HepG2 (cell line): ENCODE data around the gene RAB34. TPM values are rescaled to one million over a fixed set of nuclear protein-coding genes. Genes with fewer than 3 reads are reported as not detected.
A peak's percentile ranks its signal among the peaks of the same experiment; 100 is the strongest.

Experiments used
- EP300 ChIP-seq, 3 experiments: sonication (generic) in 1 of 3; formaldehyde crosslinking in 1 of 3; IDR thresholded peaks; 2 replicates each; pipeline versions ENCODE4 v1.5.1 to v1.6.1; 2011 to 2020; ENCODE audit warnings: low read depth in 2 of 3, low read length in 2 of 3, borderline replicate concordance in 1 of 3, improper control_type of control experiment in 1 of 3, mild to moderate bottlenecking in 1 of 3, missing genetic modification reagents in 1 of 3, moderate library complexity in 1 of 3
- ESRRA ChIP-seq: sonication (generic); formaldehyde crosslinking; IDR thresholded peaks from 2 replicates; pipeline ENCODE4 v1.5.1; 2020; ENCODE audit warnings: mild to moderate bottlenecking, low read depth, missing genetic modification reagents
- HIVEP1 ChIP-seq: sonication (generic); formaldehyde crosslinking; IDR thresholded peaks from 2 replicates; pipeline ENCODE4 v1.4.0; 2020; ENCODE audit warnings: mild to moderate bottlenecking, missing genetic modification reagents
- JDP2 ChIP-seq: sonication (generic); formaldehyde crosslinking; IDR thresholded peaks from 2 replicates; pipeline ENCODE4 v1.8.1; 2022; ENCODE audit warnings: missing genetic modification reagents, borderline replicate concordance
- KDM4B ChIP-seq: sonication (generic); formaldehyde crosslinking; IDR thresholded peaks from 2 replicates; pipeline ENCODE4 v1.4.0; 2020; ENCODE audit warnings: missing genetic modification reagents
- MAFG ChIP-seq: sonication (generic); formaldehyde crosslinking; IDR thresholded peaks from 2 replicates; pipeline ENCODE4 v1.5.1; 2020; ENCODE audit warnings: mild to moderate bottlenecking, missing genetic modification reagents
- MAFK ChIP-seq, 2 experiments: IDR thresholded peaks in 1 of 2; conservative IDR thresholded peaks in 1 of 2; 2 replicates each; pipeline ENCODE4 v1.6.1; 2011; ENCODE audit warnings: improper control_type of control experiment in 2 of 2, low read length in 2 of 2
- MLLT10 ChIP-seq: sonication (generic); formaldehyde crosslinking; IDR thresholded peaks from 2 replicates; pipeline ENCODE4 v1.4.0; 2020; ENCODE audit warnings: missing genetic modification reagents
- PHF21A ChIP-seq: sonication (generic); formaldehyde crosslinking; IDR thresholded peaks from 2 replicates; pipeline ENCODE4 v1.5.0; 2020; ENCODE audit warnings: mild to moderate bottlenecking, missing genetic modification reagents
- RAD21 ChIP-seq: fragments of 450-650 bp; formaldehyde crosslinking; IDR thresholded peaks from 2 replicates; pipeline ENCODE4 v1.5.0; 2020; ENCODE audit warnings: mild to moderate bottlenecking
- SALL1 ChIP-seq: sonication (generic); formaldehyde crosslinking; IDR thresholded peaks from 2 replicates; pipeline ENCODE4 v1.8.0; 2022; ENCODE audit warnings: mild to moderate bottlenecking, missing genetic modification reagents
- SAP130 ChIP-seq: IDR thresholded peaks from 2 replicates; pipeline ENCODE4 v1.6.1; 2016; ENCODE audit warnings: low read depth
- TAF1 ChIP-seq: sonication (generic); formaldehyde crosslinking; IDR thresholded peaks from 2 replicates; pipeline ENCODE4 v1.4.0; 2020; ENCODE audit warnings: missing genetic modification reagents
- ZNF292 ChIP-seq: sonication (generic); formaldehyde crosslinking; IDR thresholded peaks from 2 replicates; pipeline ENCODE4 v1.8.1; 2022; ENCODE audit warnings: mild to moderate bottlenecking, low read depth, missing genetic modification reagents, borderline replicate concordance
- ZNF382 ChIP-seq: sonication (generic); formaldehyde crosslinking; IDR thresholded peaks from 2 replicates; pipeline ENCODE4 v1.5.0; 2020; ENCODE audit warnings: missing genetic modification reagents, mild to moderate bottlenecking, borderline replicate concordance
- ZNF569 ChIP-seq: sonication (generic); formaldehyde crosslinking; IDR thresholded peaks from 2 replicates; pipeline ENCODE4 v1.5.0; 2020; ENCODE audit warnings: mild to moderate bottlenecking, missing genetic modification reagents, moderate library complexity, borderline replicate concordance
- ZSCAN20 ChIP-seq: sonication (generic); formaldehyde crosslinking; IDR thresholded peaks from 2 replicates; pipeline ENCODE4 v1.4.0; 2020; ENCODE audit warnings: missing genetic modification reagents, mild to moderate bottlenecking, borderline replicate concordance
- ZSCAN30 ChIP-seq: sonication (generic); formaldehyde crosslinking; IDR thresholded peaks from 2 replicates; pipeline ENCODE4 v1.5.0; 2020; ENCODE audit warnings: mild to moderate bottlenecking, missing genetic modification reagents
- polyA plus RNA-seq, 8 experiments: library from polyadenylated mRNA; depleted of rRNA in 3 of 8; stranded (reverse) in 7 of 8; unstranded in 1 of 8; fragments of >200 nt; fragmentation: Illumina TruSeq in 4 of 8; extraction: Trizol in 4 of 8; gene quantifications; 2 replicates each; pipeline versions ENCODE4 v1.2.1 to v1.2.3, GENCODE V29; 2011 to 2016; ENCODE audit warnings: low read depth in 4 of 8, missing spikeins in 1 of 8, mixed read lengths in 1 of 8; ENCODE audit not compliant: insufficient read depth in 1 of 8
- total RNA-seq, 5 experiments: library from RNA; depleted of rRNA; stranded (reverse); fragments of >200 nt; fragmentation: Illumina TruSeq; extraction: Trizol; gene quantifications; 2 replicates each; pipeline ENCODE4 v1.2.3, GENCODE V29; 2016; ENCODE audit warnings: low read depth in 1 of 5
- TF ChIP-seq, protein P1 (sequence below), 2 experiments: sonication (generic) in 1 of 2; formaldehyde crosslinking in 1 of 2; IDR thresholded peaks; 2 replicates each; pipeline versions ENCODE4 v1.5.1 to v1.6.1; 2011 to 2020; ENCODE audit warnings: borderline replicate concordance in 1 of 2, low read depth in 1 of 2, low read length in 1 of 2, mild to moderate bottlenecking in 1 of 2, missing genetic modification reagents in 1 of 2, moderate library complexity in 1 of 2
- TF ChIP-seq, protein P2 (sequence below): sonication (generic); formaldehyde crosslinking; IDR thresholded peaks from 2 replicates; pipeline ENCODE4 v1.5.0; 2020; ENCODE audit warnings: mild to moderate bottlenecking, missing genetic modification reagents
- TF ChIP-seq, protein P3 (sequence below): sonication (generic); formaldehyde crosslinking; IDR thresholded peaks from 2 replicates; pipeline ENCODE4 v1.8.1; 2023; ENCODE audit warnings: mild to moderate bottlenecking, missing genetic modification reagents
- TF ChIP-seq, protein P4 (sequence below): IDR thresholded peaks from 2 replicates; pipeline ENCODE4 v1.6.1; 2016; ENCODE audit warnings: missing genetic modification reagents, missing compliant biosample characterization
- TF ChIP-seq, protein P5 (sequence below): sonication (generic); formaldehyde crosslinking; IDR thresholded peaks from 2 replicates; pipeline ENCODE4 v1.8.1; 2023; ENCODE audit warnings: mild to moderate bottlenecking, missing genetic modification reagents, borderline replicate concordance

RAB34 gene
- total and polyA plus RNA-seq, 2 of the 13 experiments (the other 11 are each of a cell fraction or from before 2014, with no cell fraction given): 0.49 TPM; not detected in 1

DNA sequence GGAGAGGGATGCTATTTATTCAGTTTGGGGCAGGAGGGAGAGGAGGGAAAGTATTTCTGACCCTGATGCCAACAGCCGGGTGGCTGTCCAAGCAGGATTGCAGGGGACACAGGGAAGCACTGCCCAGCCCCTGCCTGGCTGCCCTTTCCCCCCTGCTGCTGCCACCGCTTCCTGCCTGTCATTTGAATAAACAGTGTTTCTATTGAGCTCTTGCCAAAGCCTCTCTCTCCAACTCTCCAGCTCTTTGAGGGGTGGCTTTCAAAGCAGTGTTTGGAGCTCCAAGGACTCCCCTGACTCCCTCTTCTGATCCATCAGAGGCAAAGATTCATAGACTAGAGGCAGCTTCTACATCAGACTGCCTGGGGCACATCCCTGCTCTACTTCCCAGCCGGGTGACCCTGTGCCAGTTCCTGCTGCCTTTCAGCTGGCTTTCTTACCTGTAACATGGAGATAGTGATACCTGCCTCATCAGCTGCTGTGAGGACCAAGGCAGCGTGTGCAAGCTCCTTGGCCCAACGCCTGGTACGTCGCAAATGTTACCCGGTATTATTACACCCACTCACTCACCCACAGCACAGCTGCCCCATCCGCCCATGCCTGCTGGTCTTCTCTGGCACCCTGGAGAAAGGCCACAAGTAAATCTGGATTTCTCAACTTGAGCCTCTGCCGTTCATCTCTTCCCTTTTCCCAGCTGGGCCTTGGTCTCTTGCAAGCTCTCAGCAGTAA lies 15.5 kb downstream of the RAB34 start (continued):
- TF ChIP-seq, protein P1, sequence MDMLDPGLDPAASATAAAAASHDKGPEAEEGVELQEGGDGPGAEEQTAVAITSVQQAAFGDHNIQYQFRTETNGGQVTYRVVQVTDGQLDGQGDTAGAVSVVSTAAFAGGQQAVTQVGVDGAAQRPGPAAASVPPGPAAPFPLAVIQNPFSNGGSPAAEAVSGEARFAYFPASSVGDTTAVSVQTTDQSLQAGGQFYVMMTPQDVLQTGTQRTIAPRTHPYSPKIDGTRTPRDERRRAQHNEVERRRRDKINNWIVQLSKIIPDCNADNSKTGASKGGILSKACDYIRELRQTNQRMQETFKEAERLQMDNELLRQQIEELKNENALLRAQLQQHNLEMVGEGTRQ (IDR thresholded peaks at IDR 0.05; ENCODE audit: low read depth, low read length): peak; percentile 4; the same call in 1 of the 2 replicates
- TF ChIP-seq, protein P1 (CRISPR knock-in tag; IDR thresholded peaks at IDR 0.05; ENCODE audit: borderline replicate concordance): no peak
- TF ChIP-seq MLLT10 (CRISPR knock-in tag) (no peak), TAF1 (no peak), MAFK (conservative IDR thresholded peaks at IDR 0.05 in 1 of 2, IDR thresholded peaks at IDR 0.05 in 1 of 2; ENCODE audit: low read length in 2 of 2) (no peak), ZSCAN30 (CRISPR knock-in tag) (no peak), ZSCAN20 (no peak), JDP2 (CRISPR knock-in tag) (no peak), EP300 (IDR thresholded peaks at IDR 0.05; ENCODE audit: low read depth in 2 of 2, low read length in 2 of 2) (peak in 1 of 2 experiments; percentile 47; a peak in 1 of 4 replicates), EP300 (CRISPR knock-in tag; IDR thresholded peaks at IDR 0.05; ENCODE audit: borderline replicate concordance) (no peak), PHF21A (CRISPR knock-in tag) (peak; percentile 20; the same call in 1 of the 2 replicates), HIVEP1 (CRISPR knock-in tag) (no peak), ESRRA (CRISPR knock-in tag) (no peak), RAD21 (no peak), MAFG (CRISPR knock-in tag) (no peak), ZNF569 (no peak), SAP130 (CRISPR knock-in tag) (peak; percentile 60), ZNF292 (CRISPR knock-in tag) (peak; percentile 36; the same call in 1 of the 2 replicates), SALL1 (CRISPR knock-in tag) (peak; percentile 53), ZNF382 (no peak), KDM4B (CRISPR knock-in tag) (no peak)
- TF ChIP-seq, protein P2, sequence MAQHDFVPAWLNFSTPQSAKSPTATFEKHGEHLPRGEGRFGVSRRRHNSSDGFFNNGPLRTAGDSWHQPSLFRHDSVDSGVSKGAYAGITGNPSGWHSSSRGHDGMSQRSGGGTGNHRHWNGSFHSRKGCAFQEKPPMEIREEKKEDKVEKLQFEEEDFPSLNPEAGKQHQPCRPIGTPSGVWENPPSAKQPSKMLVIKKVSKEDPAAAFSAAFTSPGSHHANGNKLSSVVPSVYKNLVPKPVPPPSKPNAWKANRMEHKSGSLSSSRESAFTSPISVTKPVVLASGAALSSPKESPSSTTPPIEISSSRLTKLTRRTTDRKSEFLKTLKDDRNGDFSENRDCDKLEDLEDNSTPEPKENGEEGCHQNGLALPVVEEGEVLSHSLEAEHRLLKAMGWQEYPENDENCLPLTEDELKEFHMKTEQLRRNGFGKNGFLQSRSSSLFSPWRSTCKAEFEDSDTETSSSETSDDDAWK (CRISPR knock-in tag): no peak
- TF ChIP-seq, protein P3, sequence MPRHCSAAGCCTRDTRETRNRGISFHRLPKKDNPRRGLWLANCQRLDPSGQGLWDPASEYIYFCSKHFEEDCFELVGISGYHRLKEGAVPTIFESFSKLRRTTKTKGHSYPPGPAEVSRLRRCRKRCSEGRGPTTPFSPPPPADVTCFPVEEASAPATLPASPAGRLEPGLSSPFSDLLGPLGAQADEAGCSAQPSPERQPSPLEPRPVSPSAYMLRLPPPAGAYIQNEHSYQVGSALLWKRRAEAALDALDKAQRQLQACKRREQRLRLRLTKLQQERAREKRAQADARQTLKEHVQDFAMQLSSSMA (CRISPR knock-in tag): no peak
- TF ChIP-seq, protein P4, sequence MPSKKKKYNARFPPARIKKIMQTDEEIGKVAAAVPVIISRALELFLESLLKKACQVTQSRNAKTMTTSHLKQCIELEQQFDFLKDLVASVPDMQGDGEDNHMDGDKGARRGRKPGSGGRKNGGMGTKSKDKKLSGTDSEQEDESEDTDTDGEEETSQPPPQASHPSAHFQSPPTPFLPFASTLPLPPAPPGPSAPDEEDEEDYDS: no peak
- TF ChIP-seq, protein P5, sequence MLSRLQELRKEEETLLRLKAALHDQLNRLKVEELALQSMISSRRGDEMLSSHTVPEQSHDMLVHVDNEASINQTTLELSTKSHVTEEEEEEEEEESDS (CRISPR knock-in tag): no peak
